Astrocyte (in vitro differentiated cells and primary cell): ENCODE measurements around the gene BRWD1. TPM values are rescaled to one million over a fixed set of nuclear protein-coding genes. Genes with fewer than 3 reads are reported as not detected.

Experiments
- DNase-seq: peaks from one replicate; pipeline ENCODE4 v3.0.0-alpha.2; 2010; ENCODE audit warnings: low read depth
- FAIRE-seq: peaks from 2 replicates; lab custom pipeline; 2011; peaks lifted over from hg19 to GRCh38; lab: Jason Lieb, UNC
- H2AFZ ChIP-seq: 2 replicates; pipeline ENCODE4 v1.6.0; 2012; ENCODE audit warnings: low read depth, low read length, inconsistent platforms
- H3K27ac ChIP-seq: 2 replicates; pipeline ENCODE4 v1.5.1; 2011; ENCODE audit warnings: low read depth, low read length, inconsistent platforms
- H3K27me3 ChIP-seq: 2 replicates; pipeline ENCODE4 v1.6.0; 2011; ENCODE audit warnings: low read length, inconsistent platforms; ENCODE audit not compliant: insufficient read depth
- H3K36me3 ChIP-seq: 2 replicates; pipeline ENCODE4 v1.5.1; 2011; ENCODE audit warnings: low read length, inconsistent platforms; ENCODE audit not compliant: insufficient read depth
- H3K4me1 ChIP-seq: 2 replicates; pipeline ENCODE4 v1.5.1; 2011; ENCODE audit warnings: low read length, inconsistent platforms; ENCODE audit not compliant: insufficient read depth
- H3K4me2 ChIP-seq: 2 replicates; pipeline ENCODE4 v1.6.0; 2012; ENCODE audit warnings: low read length, inconsistent platforms
- H3K4me3 ChIP-seq: 2 replicates; pipeline ENCODE4 v1.5.1; 2011; ENCODE audit warnings: low read depth, mild to moderate bottlenecking, low read length, inconsistent platforms; ENCODE audit not compliant: insufficient read depth
- H3K79me2 ChIP-seq: 2 replicates; pipeline ENCODE4 v1.6.0; 2012; ENCODE audit warnings: mild to moderate bottlenecking, low read length, inconsistent platforms; ENCODE audit not compliant: insufficient read depth
- H3K9ac ChIP-seq: 2 replicates; pipeline ENCODE4 v1.6.0; 2012; ENCODE audit warnings: mild to moderate bottlenecking, low read length, inconsistent platforms
- H3K9me3 ChIP-seq: 2 replicates; pipeline ENCODE4 v1.5.1; 2012; ENCODE audit warnings: low read depth, mild to moderate bottlenecking, low read length, inconsistent platforms; ENCODE audit not compliant: insufficient read depth
- H4K20me1 ChIP-seq: 2 replicates; pipeline ENCODE4 v1.6.0; 2012; ENCODE audit warnings: low read length, inconsistent platforms; ENCODE audit not compliant: insufficient read depth
- H3K27ac Mint-ChIP-seq: one replicate; pipeline ENCODE4 v1.8.0; 2021; ENCODE audit warnings: mild to moderate bottlenecking, mixed read lengths; ENCODE audit not compliant: unreplicated experiment
- H3K27me3 Mint-ChIP-seq: one replicate; pipeline ENCODE4 v1.8.0; 2021; ENCODE audit warnings: low read depth, mixed read lengths; ENCODE audit not compliant: unreplicated experiment
- H3K36me3 Mint-ChIP-seq: one replicate; pipeline ENCODE4 v1.8.0; 2021; ENCODE audit warnings: low read depth, mixed read lengths; ENCODE audit not compliant: unreplicated experiment
- H3K4me1 Mint-ChIP-seq: one replicate; pipeline ENCODE4 v1.8.0; 2021; ENCODE audit warnings: low read depth, mixed read lengths; ENCODE audit not compliant: unreplicated experiment
- H3K4me3 Mint-ChIP-seq: one replicate; pipeline ENCODE4 v1.8.0; 2021; ENCODE audit warnings: mild to moderate bottlenecking, moderate library complexity, mixed read lengths; ENCODE audit not compliant: unreplicated experiment
- H3K9me3 Mint-ChIP-seq: one replicate; pipeline ENCODE4 v1.8.0; 2021; ENCODE audit warnings: mild to moderate bottlenecking, mixed read lengths; ENCODE audit not compliant: unreplicated experiment
- CTCF ChIP-seq: IDR thresholded peaks from 2 replicates; pipeline ENCODE4 v1.5.1; 2011; ENCODE audit warnings: low read depth, mild to moderate bottlenecking, inconsistent platforms, low read length, moderate library complexity; ENCODE audit not compliant: insufficient read depth
- EZH2 ChIP-seq: IDR thresholded peaks from 2 replicates; pipeline ENCODE4 v1.6.1; 2012; ENCODE audit warnings: mild to moderate bottlenecking, low read length, inconsistent platforms; ENCODE audit not compliant: insufficient read depth
- total RNA-seq: library from RNA; stranded (reverse); gene quantifications from 2 replicates; pipeline ENCODE4 v1.2.1, GENCODE V29; 2021

BRWD1 gene
- total RNA-seq, 1 donor from 2014 or later: 28.1 TPM

GRCh38 chr21:39251326-39251725, 62.1 kb downstream of the BRWD1 start:
- DNase-seq: no peak
- H3K9ac ChIP-seq: no peak overlapping the region
- H3K27ac ChIP-seq: no peak overlapping the region
- Mint-ChIP-seq H3K4me3 (no peak overlapping the region), H3K36me3 (peaks cover 10% of the 10 kb centered on the region), H3K27me3 (no peaks in the 10 kb centered on the region), H3K4me1 (peaks cover 2% of the 10 kb centered on the region), H3K9me3 (no peaks in the 10 kb centered on the region), H3K27ac (no peak overlapping the region)
- peaks cover 22% of the 10 kb centered on the region for H3K36me3 ChIP-seq
- H3K27me3 ChIP-seq: no peaks in the 10 kb centered on the region
- no peak overlapping the region for H2AFZ ChIP-seq
- H4K20me1 ChIP-seq: peaks cover 12% of the 10 kb centered on the region
- FAIRE-seq: no peak
- no peaks in the 10 kb centered on the region for H3K9me3 ChIP-seq
- TF ChIP-seq CTCF (no peak), EZH2 (no peak)
- peaks cover 2% of the 10 kb centered on the region for H3K79me2 ChIP-seq
- H3K4me2 ChIP-seq: no peak overlapping the region
- H3K4me1 ChIP-seq: no peaks in the 10 kb centered on the region
- no peak overlapping the region for H3K4me3 ChIP-seq

- H3K36me3 ChIP-seq: peaks cover 20% of the 10 kb centered on the region
- H3K4me1 ChIP-seq: peaks cover 6% of the 10 kb centered on the region
- Mint-ChIP-seq H3K27ac (no peak overlapping the region), H3K4me3 (no peak overlapping the region), H3K4me1 (no peaks in the 10 kb centered on the region), H3K9me3 (no peaks in the 10 kb centered on the region), H3K27me3 (no peaks in the 10 kb centered on the region), H3K36me3 (peaks cover 12% of the 10 kb centered on the region)
- H3K27me3 ChIP-seq: no peaks in the 10 kb centered on the region
- H3K4me2 ChIP-seq: no peak overlapping the region
- H3K4me3 ChIP-seq: no peak overlapping the region
- H3K9me3 ChIP-seq: no peaks in the 10 kb centered on the region
- no peak overlapping the region for H3K9ac ChIP-seq
- H2AFZ ChIP-seq: no peak overlapping the region
- no peak for FAIRE-seq
- DNase-seq: peak; percentile 41
- H4K20me1 ChIP-seq: peaks cover 29% of the 10 kb centered on the region
- H3K27ac ChIP-seq: no peak overlapping the region
- peaks cover 20% of the 10 kb centered on the region for H3K79me2 ChIP-seq
- no peak for TF ChIP-seq CTCF
- TF ChIP-seq EZH2: no peak
These were observed 75.2 kb downstream of the BRWD1 start for GRCh38 chr21:39238275-39238674.

GRCh38 chr21:39232861-39233291, 80.6 kb downstream of the BRWD1 start:
- H3K27ac Mint-ChIP-seq: no peak overlapping the region
- peaks cover 15% of the 10 kb centered on the region for H3K79me2 ChIP-seq
- H3K9me3 ChIP-seq: no peaks in the 10 kb centered on the region
- H2AFZ ChIP-seq: no peak overlapping the region
- no peak overlapping the region for H3K4me3 ChIP-seq
- peaks cover 15% of the 10 kb centered on the region for H3K36me3 Mint-ChIP-seq
- H3K36me3 ChIP-seq: peaks cover 20% of the 10 kb centered on the region
- H3K27ac ChIP-seq: no peak overlapping the region
- FAIRE-seq (peak; percentile 41), DNase-seq (peak; percentile 40)
- no peak overlapping the region for H3K4me2 ChIP-seq
- no peaks in the 10 kb centered on the region for H3K9me3 Mint-ChIP-seq
- no peak overlapping the region for H3K9ac ChIP-seq
- H3K4me1 Mint-ChIP-seq: peaks cover 6% of the 10 kb centered on the region
- no peaks in the 10 kb centered on the region for H3K4me1 ChIP-seq
- no peaks in the 10 kb centered on the region for H3K27me3 ChIP-seq
- no peak overlapping the region for H3K4me3 Mint-ChIP-seq
- H3K27me3 Mint-ChIP-seq: no peaks in the 10 kb centered on the region
- peaks cover 20% of the 10 kb centered on the region for H4K20me1 ChIP-seq
- no peak for TF ChIP-seq CTCF
- TF ChIP-seq EZH2: no peak
